ENCODE measurements around the gene COIL. TPM values are rescaled to one million over a fixed set of nuclear protein-coding genes. Genes with fewer than 3 reads are reported as not detected.

Gene COIL
- total RNA-seq, 4 donors from 2014 or later, result 6.9 to 26.1 (median 14.3) TPM

- Histone ChIP-seq H3K36me3 (no peaks in the 10 kb centered on the region), H3K4me3 (no peak overlapping the region), H3K9me3 (no peaks in the 10 kb centered on the region), H3K4me1 (no peaks in the 10 kb centered on the region), H3K27ac (no peak overlapping the region), H3K27me3 (no peaks in the 10 kb centered on the region)
- DNase-seq, result no peak
- TF ChIP-seq POLR2A (IDR thresholded peaks at IDR 0.05), result no peak
- TF ChIP-seq CTCF (IDR thresholded peaks at IDR 0.05), result no peak
- intact Hi-C loops (cut with DNase I; ENCODE audit: low total_unique reads), result no loop called here
Observed at GRCh38 chr17:56994009-56994792, 33.4 kb upstream of the COIL start.

- no peaks in the 10 kb centered on the region for H3K9me3 ChIP-seq
- H3K27me3 ChIP-seq, result no peaks in the 10 kb centered on the region
- intact Hi-C loops (cut with DNase I; ENCODE audit: low total_unique reads), result no loop called here
- no peak for DNase-seq
- H3K4me1 ChIP-seq, result no peaks in the 10 kb centered on the region
- no peak overlapping the region for H3K27ac ChIP-seq
- no peak overlapping the region for H3K4me3 ChIP-seq
- no peaks in the 10 kb centered on the region for H3K36me3 ChIP-seq
- no peak for TF ChIP-seq POLR2A (IDR thresholded peaks at IDR 0.05)
- no peak for TF ChIP-seq CTCF (IDR thresholded peaks at IDR 0.05)
Observed at GRCh38 chr17:56992364-56992763, 31.5 kb upstream of the COIL start.

GRCh38 chr17:56988901-56989572, 28.2 kb upstream of the COIL start:
- no peaks in the 10 kb centered on the region for H3K36me3 ChIP-seq
- no peak overlapping the region for H3K27ac ChIP-seq
- no peak overlapping the region for H3K4me3 ChIP-seq
- no peak for DNase-seq
- no peaks in the 10 kb centered on the region for H3K9me3 ChIP-seq
- H3K4me1 ChIP-seq, result no peaks in the 10 kb centered on the region
- intact Hi-C loops (cut with DNase I; ENCODE audit: low total_unique reads), result no loop called here
- no peaks in the 10 kb centered on the region for H3K27me3 ChIP-seq
- TF ChIP-seq CTCF (IDR thresholded peaks at IDR 0.05) (no peak), POLR2A (IDR thresholded peaks at IDR 0.05) (no peak)

- TF ChIP-seq CTCF (IDR thresholded peaks at IDR 0.05) (no peak), POLR2A (IDR thresholded peaks at IDR 0.05) (no peak)
- Histone ChIP-seq H3K4me3 (no peak overlapping the region), H3K4me1 (no peaks in the 10 kb centered on the region), H3K27ac (no peak overlapping the region), H3K27me3 (no peaks in the 10 kb centered on the region), H3K9me3 (no peaks in the 10 kb centered on the region), H3K36me3 (no peaks in the 10 kb centered on the region)
- intact Hi-C loops (cut with DNase I; ENCODE audit: low total_unique reads), result no loop called here
- no peak for DNase-seq
Observed at GRCh38 chr17:56987283-56987834, 26.5 kb upstream of the COIL start.

All from uterus (tissue), 4 donors.